GM12872 (cell line): ENCODE results near the gene PCDHGB4.
A peak's percentile ranks its signal among the peaks of the same experiment; 100 is the strongest.

Experiments
- CTCF ChIP-seq: IDR thresholded peaks from 3 replicates; pipeline ENCODE4 v1.5.1; 2011; ENCODE audit warnings: low read depth, mild to moderate bottlenecking, low read length, moderate library complexity; ENCODE audit not compliant: insufficient read depth

Gene PCDHGB4

GRCh38 chr5:141413540-141414069 lies 26.1 kb downstream of the PCDHGB4 start:
- TF ChIP-seq CTCF = no peak

- peak; percentile 83 for TF ChIP-seq CTCF
Measured at GRCh38 chr5:141417494-141418172, 30.1 kb downstream of the PCDHGB4 start, which contains the start of gene PCDHGB7. PCDHGB7 (plus strand) TSS chr5:141417677; CDS start chr5:141417860, 183 bp downstream.

- TF ChIP-seq CTCF = no peak
Measured at GRCh38 chr5:141419074-141419880, 31.8 kb downstream of the PCDHGB4 start.

- TF ChIP-seq CTCF = peak; percentile 78
Measured at GRCh38 chr5:141420855-141421488, 33.5 kb downstream of the PCDHGB4 start, which contains the start of gene PCDHGA11. PCDHGA11 (plus strand) TSS chr5:141421051; CDS start chr5:141421228, 177 bp downstream.

- TF ChIP-seq CTCF = no peak
Measured at GRCh38 chr5:141421489-141421855, 34.0 kb downstream of the PCDHGB4 start.

- TF ChIP-seq CTCF = no peak
Measured at GRCh38 chr5:141422742-141423291, 35.3 kb downstream of the PCDHGB4 start.
